Testis (tissue), 3 donors: ENCODE results near the gene MUC5AC. TPM values are rescaled to one million over a fixed set of nuclear protein-coding genes. Genes with fewer than 3 reads are reported as not detected.

Source experiments
- DNase-seq: peaks from one replicate; pipeline ENCODE4 v3.0.0-alpha.2; 2019
- H3K27ac ChIP-seq, 2 donors: fragments of 200-600 bp; sonication (generic); one replicate each; pipeline ENCODE4 v1.5.1; 2019
- H3K27me3 ChIP-seq: fragments of 200-600 bp; sonication (generic); one replicate; pipeline ENCODE4 v1.5.1; 2019
- H3K36me3 ChIP-seq: fragments of 200-600 bp; sonication (generic); one replicate; pipeline ENCODE4 v1.5.1; 2017; ENCODE audit warnings: low read depth; ENCODE audit errors: missing control alignments
- H3K4me1 ChIP-seq: fragments of 200-600 bp; sonication (generic); one replicate; pipeline ENCODE4 v1.5.1; 2019
- H3K4me3 ChIP-seq, 2 donors: fragments of 200-600 bp; sonication (generic); one replicate each; pipeline ENCODE4 v1.5.1; 2017 to 2019
- H3K9me3 ChIP-seq: fragments of 200-600 bp; sonication (generic); one replicate; pipeline ENCODE4 v1.5.1; 2017
- POLR2A ChIP-seq: fragments of 450-650 bp; IDR thresholded peaks from one replicate; pipeline ENCODE4 v1.6.1; 2017; ENCODE audit warnings: antibody characterized with exemption, mild to moderate bottlenecking, moderate library complexity
- WGBS, 2 donors: methylation state at CpG; one replicate each; pipeline ENCODE4 v1.1.5; 2018; 5-methylcytosine and 5-hydroxymethylcytosine counted together
- intact Hi-C: fragments of 100-400 bp; cut with DNase I; formaldehyde crosslinking; loops from one replicate; pipeline ENCODE4 v1.15.1; 2023; ENCODE audit warnings: low total_unique reads
- polyA plus RNA-seq: library from polyadenylated mRNA; stranded (reverse); fragments of 350-450 nt; fragmentation: Illumina TruSeq; extraction: RNeasy Lipid Tissue Mini Kit (QIAGEN cat#74804); gene quantifications from one replicate; pipeline ENCODE4 v1.2.3, GENCODE V29; 2014; ENCODE audit warnings: low read depth, low replicate concordance; ENCODE audit not compliant: insufficient read depth
- total RNA-seq, 2 donors: library from RNA; depleted of rRNA; stranded (reverse); fragments of >200 nt; gene quantifications; one replicate each; pipeline ENCODE4 v1.2.3, GENCODE V29; 2016
- TF ChIP-seq, protein P1 (sequence below), 3 experiments: fragments of 450-650 bp in 2 of 3; fragments of 200-600 bp in 1 of 3; sonication (generic) in 1 of 3; IDR thresholded peaks; one replicate each; pipeline ENCODE4 v1.5.1; 2016 to 2019; ENCODE audit warnings: antibody characterized with exemption in 3 of 3, mild to moderate bottlenecking in 2 of 3, moderate library complexity in 1 of 3

The MUC5AC gene
- total and polyA plus RNA-seq, 3 donors from 2014 or later, result 0.31 to 0.62 (median 0.32) TPM

DNA sequence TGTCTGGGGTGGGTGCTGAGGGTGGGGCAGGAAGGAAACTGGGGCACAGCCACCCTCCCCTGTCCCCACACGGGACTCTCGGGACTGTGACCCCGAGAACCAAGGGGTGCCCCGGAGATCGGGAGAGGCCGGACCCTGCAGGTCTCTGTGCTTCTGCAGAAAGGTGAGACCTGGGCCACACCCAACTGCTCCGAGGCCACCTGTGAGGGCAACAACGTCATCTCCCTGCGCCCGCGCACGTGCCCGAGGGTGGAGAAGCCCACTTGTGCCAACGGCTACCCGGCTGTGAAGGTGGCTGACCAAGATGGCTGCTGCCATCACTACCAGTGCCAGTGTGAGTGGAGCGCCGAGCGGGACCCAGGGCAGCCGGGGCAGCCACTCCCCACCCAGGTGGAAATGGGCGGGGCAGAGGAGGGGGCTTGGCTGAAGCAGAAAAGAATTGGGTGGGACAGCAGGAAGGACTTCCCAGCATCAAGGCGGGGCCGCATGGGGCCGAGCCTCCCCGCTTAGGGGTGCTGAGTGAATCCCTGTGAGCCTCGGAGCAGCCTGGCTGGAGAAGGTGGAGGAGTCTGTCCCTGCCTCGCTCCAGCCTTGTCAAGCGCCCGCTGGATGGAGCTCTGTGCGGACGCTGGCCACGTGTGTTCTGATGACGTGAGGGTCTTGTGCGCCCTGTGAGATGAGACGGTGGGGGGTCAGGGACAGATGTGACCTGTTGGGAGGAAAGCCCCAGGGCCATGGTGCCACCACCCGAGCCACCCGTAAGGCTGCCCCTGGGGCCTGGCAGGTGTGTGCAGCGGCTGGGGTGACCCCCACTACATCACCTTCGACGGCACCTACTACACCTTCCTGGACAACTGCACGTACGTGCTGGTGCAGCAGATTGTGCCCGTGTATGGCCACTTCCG, 35.8 kb downstream of the MUC5AC start:
- H3K27me3 ChIP-seq, result no peaks in the 10 kb centered on the region
- no peak overlapping the region for H3K4me3 ChIP-seq
- H3K9me3 ChIP-seq, result no peaks in the 10 kb centered on the region
- no peaks in the 10 kb centered on the region for H3K4me1 ChIP-seq
- no peak for DNase-seq
- no peak overlapping the region for H3K27ac ChIP-seq
- intact Hi-C loops, result no loop called here
- WGBS, 2 donors, result 84 to 89% methylated on average over 24 to 43 of the region's 43 CpGs
- TF ChIP-seq POLR2A, result no peak
- TF ChIP-seq, protein P1, sequence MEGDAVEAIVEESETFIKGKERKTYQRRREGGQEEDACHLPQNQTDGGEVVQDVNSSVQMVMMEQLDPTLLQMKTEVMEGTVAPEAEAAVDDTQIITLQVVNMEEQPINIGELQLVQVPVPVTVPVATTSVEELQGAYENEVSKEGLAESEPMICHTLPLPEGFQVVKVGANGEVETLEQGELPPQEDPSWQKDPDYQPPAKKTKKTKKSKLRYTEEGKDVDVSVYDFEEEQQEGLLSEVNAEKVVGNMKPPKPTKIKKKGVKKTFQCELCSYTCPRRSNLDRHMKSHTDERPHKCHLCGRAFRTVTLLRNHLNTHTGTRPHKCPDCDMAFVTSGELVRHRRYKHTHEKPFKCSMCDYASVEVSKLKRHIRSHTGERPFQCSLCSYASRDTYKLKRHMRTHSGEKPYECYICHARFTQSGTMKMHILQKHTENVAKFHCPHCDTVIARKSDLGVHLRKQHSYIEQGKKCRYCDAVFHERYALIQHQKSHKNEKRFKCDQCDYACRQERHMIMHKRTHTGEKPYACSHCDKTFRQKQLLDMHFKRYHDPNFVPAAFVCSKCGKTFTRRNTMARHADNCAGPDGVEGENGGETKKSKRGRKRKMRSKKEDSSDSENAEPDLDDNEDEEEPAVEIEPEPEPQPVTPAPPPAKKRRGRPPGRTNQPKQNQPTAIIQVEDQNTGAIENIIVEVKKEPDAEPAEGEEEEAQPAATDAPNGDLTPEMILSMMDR (IDR thresholded peaks at IDR 0.05), result no peak
- H3K36me3 ChIP-seq, result no peaks in the 10 kb centered on the region

DNA sequence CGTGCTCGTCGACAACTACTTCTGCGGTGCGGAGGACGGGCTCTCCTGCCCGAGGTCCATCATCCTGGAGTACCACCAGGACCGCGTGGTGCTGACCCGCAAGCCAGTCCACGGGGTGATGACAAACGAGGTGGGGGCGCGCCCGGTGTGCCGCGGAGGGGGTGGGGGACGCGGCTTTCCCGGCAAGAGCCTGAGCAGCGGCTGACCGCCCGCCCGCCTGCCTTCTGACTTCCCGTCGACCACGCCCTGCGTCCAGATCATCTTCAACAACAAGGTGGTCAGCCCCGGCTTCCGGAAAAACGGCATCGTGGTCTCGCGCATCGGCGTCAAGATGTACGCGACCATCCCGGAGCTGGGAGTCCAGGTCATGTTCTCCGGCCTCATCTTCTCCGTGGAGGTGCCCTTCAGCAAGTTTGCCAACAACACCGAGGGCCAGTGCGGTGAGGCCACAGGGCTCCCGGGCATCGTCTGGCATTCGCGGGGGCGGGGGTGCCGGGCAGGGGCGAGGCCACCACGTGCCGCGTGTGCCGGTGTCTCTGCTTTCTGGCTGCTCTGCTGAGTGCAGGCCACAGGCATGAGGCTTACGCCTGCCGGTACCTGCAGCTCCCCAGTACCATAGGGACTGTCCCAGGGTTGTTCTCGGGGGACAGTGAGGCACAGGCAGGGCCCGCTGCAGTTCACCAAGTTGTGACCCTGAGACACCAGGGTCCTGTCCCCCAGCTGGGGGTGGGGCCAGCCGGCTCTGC, 36.7 kb downstream of the MUC5AC start:
- TF ChIP-seq, protein P1 (IDR thresholded peaks at IDR 0.05), result no peak
- no peak for TF ChIP-seq POLR2A
- 94 to 95% methylated on average over 6 to 59 of the region's 59 CpGs for WGBS, 2 donors
- Histone ChIP-seq H3K9me3 (no peaks in the 10 kb centered on the region), H3K4me1 (no peaks in the 10 kb centered on the region), H3K27me3 (no peaks in the 10 kb centered on the region), H3K4me3 (no peak overlapping the region), H3K27ac (no peak overlapping the region), H3K36me3 (no peaks in the 10 kb centered on the region)
- intact Hi-C loops, result no loop called here
- no peak for DNase-seq

DNA sequence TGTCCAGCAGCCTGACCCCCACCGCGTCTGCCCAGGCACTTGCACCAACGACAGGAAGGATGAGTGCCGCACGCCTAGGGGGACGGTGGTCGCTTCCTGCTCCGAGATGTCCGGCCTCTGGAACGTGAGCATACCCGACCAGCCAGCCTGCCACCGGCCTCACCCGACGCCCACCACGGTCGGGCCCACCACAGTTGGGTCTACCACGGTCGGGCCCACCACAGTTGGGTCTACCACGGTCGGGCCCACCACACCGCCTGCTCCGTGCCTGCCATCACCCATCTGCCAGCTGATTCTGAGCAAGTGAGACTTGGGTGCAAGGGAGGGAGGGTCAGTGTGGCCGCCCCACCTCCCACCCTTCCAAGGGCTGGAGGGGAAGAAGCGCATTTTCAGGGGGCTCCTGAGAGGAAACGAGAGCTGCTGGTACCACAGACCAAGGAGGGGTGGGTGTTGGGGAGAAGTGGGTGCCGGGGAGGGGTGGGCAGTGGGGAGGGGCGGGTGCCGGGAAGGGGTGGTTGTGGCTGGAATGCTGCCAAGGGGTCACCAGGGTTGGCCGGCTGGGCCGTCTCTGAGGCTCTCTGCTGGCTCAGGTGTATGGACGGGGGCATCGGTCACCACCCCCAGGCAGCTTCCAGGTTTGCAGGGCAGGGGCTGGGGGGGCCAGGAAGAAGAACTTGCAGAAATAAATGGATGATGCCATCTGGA, 37.4 kb downstream of the MUC5AC start:
- no peaks in the 10 kb centered on the region for H3K4me1 ChIP-seq
- no peak for TF ChIP-seq POLR2A
- no peaks in the 10 kb centered on the region for H3K27me3 ChIP-seq
- no peak overlapping the region for H3K4me3 ChIP-seq
- H3K27ac ChIP-seq, result no peak overlapping the region
- intact Hi-C loops, result no loop called here
- no peak for DNase-seq
- H3K9me3 ChIP-seq, result no peaks in the 10 kb centered on the region
- no peaks in the 10 kb centered on the region for H3K36me3 ChIP-seq
- 89 to 94% methylated on average over 6 to 32 of the region's 32 CpGs for WGBS, 2 donors

DNA sequence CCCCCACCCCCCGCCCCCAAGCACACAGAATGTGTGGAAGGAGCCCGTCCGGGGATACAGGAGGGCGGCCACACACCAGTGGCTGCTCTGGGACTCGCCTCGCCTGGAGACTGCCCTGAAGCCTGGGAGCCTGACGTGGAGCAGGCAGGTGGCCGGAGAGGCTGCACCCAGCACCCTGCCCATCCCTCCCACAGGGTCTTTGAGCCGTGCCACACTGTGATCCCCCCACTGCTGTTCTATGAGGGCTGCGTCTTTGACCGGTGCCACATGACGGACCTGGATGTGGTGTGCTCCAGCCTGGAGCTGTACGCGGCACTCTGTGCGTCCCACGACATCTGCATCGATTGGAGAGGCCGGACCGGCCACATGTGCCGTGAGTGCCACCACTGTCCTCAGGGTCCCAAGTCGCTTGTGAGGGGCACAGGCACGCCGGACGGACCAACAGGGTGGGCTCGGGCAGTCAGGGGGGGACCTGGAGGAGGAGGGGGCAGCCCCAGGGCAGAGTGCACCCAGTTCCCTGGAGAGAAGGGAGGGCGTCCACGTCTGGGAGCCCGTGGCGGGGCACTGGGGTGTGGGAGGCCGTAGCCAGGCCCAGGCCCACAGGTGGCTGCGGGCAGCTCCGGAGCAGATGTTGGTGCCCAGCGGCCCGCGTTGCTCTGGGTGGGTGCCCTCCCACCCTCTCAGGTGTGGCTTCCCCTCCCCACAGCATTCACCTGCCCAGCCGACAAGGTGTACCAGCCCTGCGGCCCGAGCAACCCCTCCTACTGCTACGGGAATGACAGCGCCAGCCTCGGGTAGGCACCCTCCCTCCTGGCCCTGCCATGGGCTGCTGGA, 38.1 kb downstream of the MUC5AC start:
- intact Hi-C loops, result no loop called here
- Histone ChIP-seq H3K4me3 (no peak overlapping the region), H3K4me1 (no peaks in the 10 kb centered on the region), H3K36me3 (no peaks in the 10 kb centered on the region), H3K27me3 (no peaks in the 10 kb centered on the region), H3K27ac (no peak overlapping the region), H3K9me3 (no peaks in the 10 kb centered on the region)
- TF ChIP-seq, protein P1 (IDR thresholded peaks at IDR 0.05), result no peak
- no peak for TF ChIP-seq POLR2A
- 93% methylated on average over 21 to 33 of the region's 41 CpGs for WGBS, 2 donors
- no peak for DNase-seq
